Naive thymus-derived CD8-positive, alpha-beta T cell (primary cell): Measurements from ENCODE around the gene CRACR2B. TPM values are rescaled to one million over a fixed set of nuclear protein-coding genes. Genes with fewer than 3 reads are reported as not detected.

Source experiments
- ATAC-seq, 2 donors: fragments of 150-1000 bp; cut with Tn5 transposase in 1 of 2; sonication (Bioruptor Pico), chemical (Tn5 transposase) in 1 of 2; 1 replicate in 1 of 2; 2 replicates in 1 of 2; pipeline ENCODE4 v1.10.0; 2021; ENCODE audit warnings: mild to moderate bottlenecking in 2 of 2, moderate library complexity in 2 of 2
- POLR2A ChIA-PET: fragments of 350-600 bp; sonication (Branson Sonifier 250); formaldehyde crosslinking; loops from one replicate; lab custom pipeline; 2021; ENCODE audit warnings: antibody characterized with exemption; lab: Charles Lee
- DNase-seq, 10 donors: peaks; one replicate each; pipeline versions ENCODE4 v3.0.0 to v3.0.0-alpha.2; 2020 to 2022
- H3K27ac Mint-ChIP-seq, 10 donors: one replicate each; pipeline ENCODE4 v1.8.0; 2020 to 2022; ENCODE audit warnings: mild to moderate bottlenecking in 10 of 10, mixed read lengths in 10 of 10, moderate library complexity in 4 of 10, inconsistent platforms in 1 of 10
- H3K27me3 Mint-ChIP-seq, 5 donors: one replicate each; pipeline ENCODE4 v1.8.0; 2021 to 2022; ENCODE audit warnings: mixed read lengths in 5 of 5
- H3K36me3 Mint-ChIP-seq, 3 donors: one replicate each; pipeline ENCODE4 v1.8.0; 2020 to 2022; ENCODE audit warnings: mixed read lengths in 3 of 3, mild to moderate bottlenecking in 2 of 3, inconsistent platforms in 1 of 3
- H3K4me1 Mint-ChIP-seq, 4 donors: one replicate each; pipeline ENCODE4 v1.8.0; 2021 to 2022; ENCODE audit warnings: mixed read lengths in 4 of 4
- H3K4me3 Mint-ChIP-seq, 10 donors: one replicate each; pipeline ENCODE4 v1.8.0; 2020 to 2022; ENCODE audit warnings: mild to moderate bottlenecking in 10 of 10, mixed read lengths in 10 of 10, moderate library complexity in 6 of 10, inconsistent platforms in 1 of 10
- H3K9me3 Mint-ChIP-seq, 9 donors: one replicate each; pipeline ENCODE4 v1.8.0; 2020 to 2022; ENCODE audit warnings: mixed read lengths in 9 of 9, mild to moderate bottlenecking in 3 of 9, inconsistent platforms in 1 of 9, moderate library complexity in 1 of 9
- polyA plus RNA-seq, 3 donors: library from polyadenylated mRNA; unstranded; fragments of 300-500 nt; fragmentation: Illumina TruSeq; gene quantifications; one replicate each; pipeline ENCODE4 v1.2.3, GENCODE V29; 2021
- total RNA-seq, 8 experiments: library from RNA in 2 of 8; stranded (reverse) in 2 of 8; gene quantifications; one replicate each; pipeline ENCODE4 v1.2.3 and lab custom pipeline; 2021 to 2026

CRACR2B gene
- total and polyA plus RNA-seq, 5 experiments from 2014 or later, result 0.18 to 0.85 (median 0.60) TPM; not detected in 2

DNA sequence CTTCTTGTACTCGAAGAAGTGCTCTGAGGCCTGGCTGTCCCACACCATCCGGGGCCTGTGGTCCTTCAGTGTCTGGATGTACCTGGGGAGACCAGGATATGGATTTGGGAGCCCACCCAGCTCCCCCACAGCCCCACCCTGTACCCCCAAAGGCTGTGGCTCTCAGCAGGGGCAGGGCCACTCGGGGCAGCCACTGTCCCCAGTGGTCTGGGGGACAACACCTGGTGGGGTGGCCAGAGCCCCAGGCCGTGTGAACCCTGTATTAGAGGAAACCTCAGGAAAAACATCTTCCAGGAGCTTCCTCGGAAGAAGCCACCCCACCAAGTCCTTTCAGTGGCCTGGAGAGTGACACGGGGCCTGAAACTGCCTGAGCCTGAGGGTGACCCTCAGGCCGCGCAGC lies 42.7 kb downstream of the CRACR2B start:
- no peak overlapping the region for H3K27ac Mint-ChIP-seq
- ATAC-seq, result no peak
- H3K4me3 Mint-ChIP-seq, result no peak overlapping the region
- H3K36me3 Mint-ChIP-seq, result peaks cover 0 to 7% (median 3%) of the 10 kb centered on the region in 3 donors
- H3K4me1 Mint-ChIP-seq, result peaks cover 0 to 2% (median 0%) of the 10 kb centered on the region in 4 donors
- POLR2A ChIA-PET, result no interaction called here
- no peaks in the 10 kb centered on the region for H3K9me3 Mint-ChIP-seq
- no peak for DNase-seq
- no peaks in the 10 kb centered on the region for H3K27me3 Mint-ChIP-seq

DNA sequence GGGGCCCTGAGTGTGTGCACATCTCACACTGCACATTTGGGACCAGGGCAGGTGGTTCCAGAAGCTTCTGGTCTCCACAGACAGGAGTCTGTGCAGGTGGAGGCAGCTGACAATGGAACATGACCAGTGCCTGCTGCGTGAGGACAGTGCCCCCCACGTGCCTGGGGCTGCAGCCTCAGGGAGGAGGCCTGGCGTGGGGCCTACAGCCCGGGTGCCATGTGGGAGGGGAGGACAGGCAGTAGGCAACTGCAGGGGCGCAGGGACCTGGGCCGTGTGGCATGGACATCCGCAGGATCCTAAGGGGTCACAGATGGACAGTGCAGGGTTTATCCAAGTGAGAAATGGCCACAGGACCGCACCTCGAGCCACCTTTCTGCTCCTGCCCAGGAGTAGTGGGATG lies 43.8 kb downstream of the CRACR2B start:
- Mint-ChIP-seq H3K4me1 (peaks cover 0 to 4% (median 0%) of the 10 kb centered on the region in 4 donors), H3K36me3 (peaks cover 0 to 14% (median 3%) of the 10 kb centered on the region in 3 donors), H3K27me3 (no peaks in the 10 kb centered on the region), H3K9me3 (no peaks in the 10 kb centered on the region), H3K4me3 (no peak overlapping the region), H3K27ac (no peak overlapping the region)
- no peak for ATAC-seq
- POLR2A ChIA-PET, result no interaction called here
- no peak for DNase-seq

- Mint-ChIP-seq H3K36me3 (peaks cover 0 to 16% (median 4%) of the 10 kb centered on the region in 3 donors), H3K9me3 (no peaks in the 10 kb centered on the region), H3K4me1 (peaks cover 0 to 4% (median 0%) of the 10 kb centered on the region in 4 donors), H3K27me3 (no peaks in the 10 kb centered on the region), H3K27ac (no peak overlapping the region), H3K4me3 (no peak overlapping the region)
- POLR2A ChIA-PET, result no interaction called here
- ATAC-seq (no peak), DNase-seq (no peak)
Measured at GRCh38 chr11:872799-873198, 45.1 kb downstream of the CRACR2B start.

DNA sequence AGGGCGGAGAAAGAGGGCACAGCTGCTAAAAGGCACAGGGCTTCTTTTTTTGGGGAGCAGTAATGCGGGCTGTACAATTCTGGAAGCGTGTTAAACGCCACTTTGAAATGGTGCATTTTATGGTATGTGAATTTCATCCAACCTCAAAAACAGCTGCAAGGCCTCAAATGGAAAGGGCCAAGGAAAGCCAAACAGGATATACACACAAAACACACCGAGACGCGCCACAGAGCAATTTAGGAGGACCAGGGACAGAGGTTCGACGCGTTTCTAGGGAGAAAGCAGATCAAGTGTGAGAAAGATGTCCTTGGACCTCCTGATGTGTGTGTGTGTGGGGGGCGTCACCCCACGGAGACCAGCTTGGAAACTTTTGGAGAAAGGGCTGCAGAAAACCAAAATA lies 46.0 kb downstream of the CRACR2B start:
- no peak for ATAC-seq
- Mint-ChIP-seq H3K36me3 (peaks cover 0 to 13% (median 5%) of the 10 kb centered on the region in 3 donors), H3K9me3 (no peaks in the 10 kb centered on the region), H3K27ac (peak overlapping the region in 1 of 10 donors; percentile 62), H3K4me1 (peaks cover 0 to 4% (median 0%) of the 10 kb centered on the region in 4 donors), H3K27me3 (no peaks in the 10 kb centered on the region), H3K4me3 (no peak overlapping the region)
- DNase-seq, result no peak
- POLR2A ChIA-PET, result no interaction called here

- Mint-ChIP-seq H3K9me3 (no peaks in the 10 kb centered on the region), H3K27me3 (no peaks in the 10 kb centered on the region), H3K27ac (peak overlapping the region in 1 of 10 donors; percentile 57), H3K4me1 (peaks cover 0 to 6% (median 0%) of the 10 kb centered on the region in 4 donors), H3K36me3 (peaks cover 0 to 14% (median 5%) of the 10 kb centered on the region in 3 donors), H3K4me3 (no peak overlapping the region)
- ATAC-seq, result no peak
- DNase-seq, result no peak
- POLR2A ChIA-PET, result no interaction called here
Measured at GRCh38 chr11:875203-875602, 47.5 kb downstream of the CRACR2B start.

GRCh38 chr11:875769-876301 lies 48.1 kb downstream of the CRACR2B start:
- Mint-ChIP-seq H3K4me3 (no peak overlapping the region), H3K4me1 (peaks cover 0 to 6% (median 0%) of the 10 kb centered on the region in 4 donors), H3K27ac (peak overlapping the region in 2 of 10 donors; percentile 57 to 60), H3K9me3 (no peaks in the 10 kb centered on the region), H3K27me3 (no peaks in the 10 kb centered on the region), H3K36me3 (peaks cover 0 to 20% (median 5%) of the 10 kb centered on the region in 3 donors)
- no peak for DNase-seq
- ATAC-seq, result no peak
- POLR2A ChIA-PET, result no interaction called here

GRCh38 chr11:876545-876944 lies 48.8 kb downstream of the CRACR2B start:
- H3K9me3 Mint-ChIP-seq, result no peaks in the 10 kb centered on the region
- H3K4me1 Mint-ChIP-seq, result peaks cover 0 to 6% (median 0%) of the 10 kb centered on the region in 4 donors
- ATAC-seq (no peak), DNase-seq (no peak)
- POLR2A ChIA-PET, result no interaction called here
- H3K27ac Mint-ChIP-seq, result no peak overlapping the region
- H3K27me3 Mint-ChIP-seq, result no peaks in the 10 kb centered on the region
- peaks cover 0 to 22% (median 5%) of the 10 kb centered on the region in 3 donors for H3K36me3 Mint-ChIP-seq
- H3K4me3 Mint-ChIP-seq, result no peak overlapping the region

- no peak overlapping the region for H3K4me3 Mint-ChIP-seq
- POLR2A ChIA-PET, result no interaction called here
- H3K9me3 Mint-ChIP-seq, result no peaks in the 10 kb centered on the region
- H3K27ac Mint-ChIP-seq, result peak overlapping the region in 2 of 10 donors; percentile 24 to 37
- H3K27me3 Mint-ChIP-seq, result no peaks in the 10 kb centered on the region
- peak in 1 of 10 donors; percentile 4 for DNase-seq
- peak in 1 of 2 donors; percentile 28 for ATAC-seq
- H3K36me3 Mint-ChIP-seq, result peaks cover 0 to 32% (median 9%) of the 10 kb centered on the region in 3 donors
- H3K4me1 Mint-ChIP-seq, result peaks cover 0 to 7% (median 0%) of the 10 kb centered on the region in 4 donors
Measured at GRCh38 chr11:877565-877964, 49.8 kb downstream of the CRACR2B start.

DNA sequence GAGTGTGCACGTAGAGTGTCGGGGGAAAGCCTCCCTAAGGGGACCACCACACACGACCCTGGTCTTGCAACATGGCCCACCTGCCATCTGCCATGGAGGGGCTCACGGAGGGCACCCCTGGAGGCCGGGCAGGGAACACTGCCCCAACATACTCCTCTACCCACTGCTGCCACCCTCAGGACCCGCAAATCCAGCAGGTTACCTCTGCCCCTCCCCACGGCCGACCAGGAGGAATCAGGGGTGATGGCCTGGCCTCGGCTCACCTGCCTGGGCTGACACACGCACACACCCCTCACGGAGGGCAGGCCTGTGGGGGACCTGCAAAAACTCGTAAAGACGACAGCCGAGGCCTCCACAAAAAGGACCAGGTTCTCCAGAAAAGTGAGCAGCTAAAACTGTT lies 52.7 kb downstream of the CRACR2B start:
- H3K4me1 Mint-ChIP-seq, result peaks cover 0 to 5% (median 0%) of the 10 kb centered on the region in 4 donors
- no peak overlapping the region for H3K4me3 Mint-ChIP-seq
- peak overlapping the region in 1 of 10 donors; percentile 40 for H3K27ac Mint-ChIP-seq
- H3K36me3 Mint-ChIP-seq, result peaks cover 0 to 30% (median 6%) of the 10 kb centered on the region in 3 donors
- POLR2A ChIA-PET, result no interaction called here
- ATAC-seq (no peak), DNase-seq (no peak)
- H3K27me3 Mint-ChIP-seq, result no peaks in the 10 kb centered on the region
- no peaks in the 10 kb centered on the region for H3K9me3 Mint-ChIP-seq

Other genes starting within 250 kb of the CRACR2B start
- gene IRF7, start 212.0 kb upstream of the CRACR2B start, total RNA-seq, result 10 to 100 TPM; 55.0 to 55.2 TPM
- 10 to 100 TPM; 19.8 to 38.6 (median 25.3) TPM for gene IRF7, start 212.0 kb upstream of the CRACR2B start, polyA plus RNA-seq
- gene CDHR5, start 203.0 kb upstream of the CRACR2B start, total RNA-seq, result not detected
- gene CDHR5, start 203.0 kb upstream of the CRACR2B start, polyA plus RNA-seq, result not detected
- not detected for gene SCT, start 200.7 kb upstream of the CRACR2B start, total RNA-seq
- not detected for gene SCT, start 200.7 kb upstream of the CRACR2B start, polyA plus RNA-seq
- 1 to 10 TPM; 1.2 to 1.4 TPM for gene DRD4, start 190.7 kb upstream of the CRACR2B start, total RNA-seq
- gene DRD4, start 190.7 kb upstream of the CRACR2B start, polyA plus RNA-seq, result not detected
- gene DEAF1, start 132.7 kb upstream of the CRACR2B start, total RNA-seq, result 10 to 100 TPM; 46.5 to 51.0 TPM
- 10 to 100 TPM; 27.0 to 58.2 (median 27.9) TPM for gene DEAF1, start 132.7 kb upstream of the CRACR2B start, polyA plus RNA-seq
- 10 to 100 TPM; 46.0 to 49.2 TPM for gene TMEM80, start 132.1 kb upstream of the CRACR2B start, total RNA-seq
- 10 to 100 TPM; 22.2 to 44.6 (median 32.4) TPM for gene TMEM80, start 132.1 kb upstream of the CRACR2B start, polyA plus RNA-seq
- gene EPS8L2, start 121.7 kb upstream of the CRACR2B start, total RNA-seq, result 1 to 10 TPM; 8.2 to 9.7 TPM
- gene EPS8L2, start 121.7 kb upstream of the CRACR2B start, polyA plus RNA-seq, result 10 to 100 TPM in 2 of 3 donors, 1 to 10 TPM in 1; 9.6 to 20.4 (median 14.8) TPM
- 100 to 1,000 TPM; 120 to 124 TPM for gene TALDO1, start 80.5 kb upstream of the CRACR2B start, total RNA-seq
- gene TALDO1, start 80.5 kb upstream of the CRACR2B start, polyA plus RNA-seq, result 100 to 1,000 TPM; 160 to 173 (median 166) TPM
- gene GATD1, start 50.4 kb upstream of the CRACR2B start, total RNA-seq, result 10 to 100 TPM; 57.0 to 65.6 TPM
- 10 to 100 TPM in 2 of 3 donors, 1 to 10 TPM in 1; 7.2 to 20.7 (median 12.8) TPM for gene GATD1, start 50.4 kb upstream of the CRACR2B start, polyA plus RNA-seq
- not detected for gene CEND1, start 37.8 kb upstream of the CRACR2B start, total RNA-seq
- not detected for gene CEND1, start 37.8 kb upstream of the CRACR2B start, polyA plus RNA-seq
- 10 to 100 TPM; 18.1 to 19.2 TPM for gene SLC25A22, start 29.6 kb upstream of the CRACR2B start, total RNA-seq
- gene SLC25A22, start 29.6 kb upstream of the CRACR2B start, polyA plus RNA-seq, result 10 to 100 TPM in 1 of 3 donors, 1 to 10 TPM in 2; 6.4 to 16.4 (median 6.5) TPM
- gene PIDD1, start 22.7 kb upstream of the CRACR2B start, total RNA-seq, result 10 to 100 TPM; 37.7 to 40.7 TPM
- gene PIDD1, start 22.7 kb upstream of the CRACR2B start, polyA plus RNA-seq, result 1 to 10 TPM; 2.5 to 6.6 (median 4.1) TPM
- gene RPLP2, start 18.0 kb upstream of the CRACR2B start, total RNA-seq, result 1,000 to 10,000 TPM; 5,498 to 5,522 TPM
- 1,000 to 10,000 TPM; 4,080 to 5,338 (median 4,376) TPM for gene RPLP2, start 18.0 kb upstream of the CRACR2B start, polyA plus RNA-seq
- 100 to 1,000 TPM; 248 to 251 TPM for gene PNPLA2, start 9.0 kb upstream of the CRACR2B start, total RNA-seq
- 10 to 100 TPM; 20.5 to 42.7 (median 31.5) TPM for gene PNPLA2, start 9.0 kb upstream of the CRACR2B start, polyA plus RNA-seq
- 10 to 100 TPM; 20.8 to 24.3 TPM for gene CD151, start 5.0 kb downstream of the CRACR2B start, total RNA-seq
- gene CD151, start 5.0 kb downstream of the CRACR2B start, polyA plus RNA-seq, result 10 to 100 TPM in 2 of 3 donors, 1 to 10 TPM in 1; 9.4 to 11.2 (median 10.2) TPM
- gene POLR2L, start 14.6 kb downstream of the CRACR2B start, total RNA-seq, result 10 to 100 TPM; 50.3 to 50.6 TPM
- gene POLR2L, start 14.6 kb downstream of the CRACR2B start, polyA plus RNA-seq, result 100 to 1,000 TPM in 1 of 3 donors, 10 to 100 TPM in 2; 96.5 to 102 (median 99.7) TPM
- gene TSPAN4, start 14.9 kb downstream of the CRACR2B start, total RNA-seq, result 1 to 10 TPM; 6.0 to 8.9 TPM
- 10 to 100 TPM in 1 of 3 donors, 1 to 10 TPM in 2; 7.2 to 12.8 (median 8.3) TPM for gene TSPAN4, start 14.9 kb downstream of the CRACR2B start, polyA plus RNA-seq
- gene CHID1, start 82.9 kb downstream of the CRACR2B start, total RNA-seq, result 10 to 100 TPM; 54.6 to 55.8 TPM
- gene CHID1, start 82.9 kb downstream of the CRACR2B start, polyA plus RNA-seq, result 10 to 100 TPM; 50.2 to 61.5 (median 54.7) TPM
- gene AP2A2, start 98.0 kb downstream of the CRACR2B start, total RNA-seq, result 10 to 100 TPM; 77.8 to 80.8 TPM
- 10 to 100 TPM in 2 of 3 donors, 1 to 10 TPM in 1; 8.2 to 13.9 (median 11.6) TPM for gene AP2A2, start 98.0 kb downstream of the CRACR2B start, polyA plus RNA-seq
- gene MUC6, start 208.8 kb downstream of the CRACR2B start, total RNA-seq, result not detected
- not detected for gene MUC6, start 208.8 kb downstream of the CRACR2B start, polyA plus RNA-seq
- not detected for gene MUC2, start 247.0 kb downstream of the CRACR2B start, total RNA-seq
- not detected for gene MUC2, start 247.0 kb downstream of the CRACR2B start, polyA plus RNA-seq